NCI-H345 treated with DMSO at 0.1 percent for 48 hours (cell line): ENCODE results near the gene GART.
"Not testable (repeated sequence)": the region's sequence is repeated elsewhere in the genome, so short reads cannot be mapped to it uniquely, and the experiment has no call there.

Experiments
- DNase-seq: peaks from one replicate; lab custom pipeline; 2025; ENCODE audit not compliant: unreplicated experiment; lab: John Stamatoyannopoulos, UW

The GART gene

DNA sequence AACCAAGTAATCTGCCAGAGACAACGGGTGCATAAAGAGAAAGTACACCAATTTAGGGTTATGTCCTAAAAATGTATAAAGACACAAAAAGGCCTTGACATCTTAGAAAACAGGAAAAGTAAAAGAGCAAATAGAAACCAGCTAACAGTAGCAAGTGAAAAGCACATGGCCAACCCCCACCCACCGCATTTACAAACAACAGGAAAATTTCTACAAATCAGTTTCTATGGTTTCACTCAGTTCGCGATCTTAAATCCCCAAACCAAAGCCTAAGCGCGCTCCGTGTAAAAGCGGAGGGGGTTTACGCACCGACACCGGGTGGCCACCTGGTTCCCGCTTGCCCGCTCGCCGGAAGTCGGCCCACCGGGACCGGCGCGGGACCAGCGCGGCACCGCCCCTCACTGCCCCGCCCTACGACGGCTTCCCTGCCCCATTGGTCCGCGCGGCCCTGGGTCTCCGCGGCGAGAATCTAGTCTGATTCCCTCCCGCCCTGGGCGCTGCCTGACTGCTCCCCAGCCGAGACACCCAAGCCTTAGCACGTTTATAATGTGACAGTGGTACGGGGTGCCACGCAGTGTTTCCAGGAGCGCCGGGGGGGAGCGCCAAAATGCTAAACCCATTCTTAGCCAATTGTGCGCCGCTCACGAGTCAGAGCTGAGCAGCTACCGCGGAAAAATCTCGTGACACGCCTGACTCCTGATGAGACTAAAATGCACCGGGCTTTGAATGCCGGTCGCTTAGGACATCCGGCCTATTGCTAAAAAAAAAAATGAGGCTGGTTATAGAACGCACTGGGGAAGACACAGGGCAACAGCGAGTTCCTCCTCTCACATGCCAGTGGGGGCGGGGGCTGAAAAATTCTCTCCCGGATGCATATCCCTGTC is at the start of gene GART:
Gene GART, minus strand, starts transcription at position 362 of the 884 bp plus-strand sequence. CDS start 2,802 bp downstream, outside the sequence.
- peak; percentile 86 for DNase-seq

DNA sequence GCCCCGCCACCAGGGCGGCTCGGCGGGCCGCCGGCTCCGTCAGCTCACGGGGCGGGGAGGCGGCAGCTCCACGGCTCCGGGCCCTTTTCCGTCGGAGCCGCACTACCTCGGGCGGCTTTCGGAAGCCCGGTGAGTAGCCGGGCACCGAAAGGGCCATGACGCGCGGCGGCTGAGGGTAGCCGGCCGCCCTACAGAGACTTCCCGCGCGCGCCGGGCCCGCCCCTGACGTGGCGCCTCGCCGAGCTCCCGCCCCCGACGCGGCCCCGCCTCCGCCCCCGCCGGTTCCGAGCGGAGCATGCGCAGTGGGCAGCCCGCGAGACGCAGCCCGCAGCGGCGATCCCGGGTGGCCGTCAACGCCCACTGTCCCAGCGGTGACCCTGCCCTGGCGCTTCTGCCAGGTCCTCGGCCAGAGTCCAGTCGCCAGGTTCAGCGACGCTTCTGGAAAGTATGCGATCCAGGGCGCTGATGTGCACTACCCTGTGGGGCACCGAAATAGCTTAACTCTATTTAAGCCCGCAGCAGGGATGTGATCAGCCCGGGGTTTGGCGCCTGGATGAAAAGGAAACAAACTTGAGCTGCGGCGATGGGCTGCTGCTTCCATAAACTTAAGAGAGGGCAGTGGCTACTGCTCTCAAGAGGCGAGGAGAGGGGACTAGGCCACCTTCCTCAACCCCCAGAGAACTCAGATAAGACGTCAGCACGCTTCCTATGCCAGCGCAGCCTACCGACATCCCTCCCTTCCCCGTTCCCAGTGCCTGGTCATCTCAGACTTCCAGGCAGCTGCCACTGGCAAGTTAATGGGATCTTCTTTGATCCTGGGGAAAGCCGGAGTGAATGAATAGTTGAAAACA is 46.8 kb upstream of the GART start, which contains the start of gene DONSON:
Gene DONSON, minus strand, starts transcription at position 200 of the 851 bp plus-strand sequence. Its CDS starts 43 bp downstream, at position 157.
- peak; percentile 86 for DNase-seq

DNA sequence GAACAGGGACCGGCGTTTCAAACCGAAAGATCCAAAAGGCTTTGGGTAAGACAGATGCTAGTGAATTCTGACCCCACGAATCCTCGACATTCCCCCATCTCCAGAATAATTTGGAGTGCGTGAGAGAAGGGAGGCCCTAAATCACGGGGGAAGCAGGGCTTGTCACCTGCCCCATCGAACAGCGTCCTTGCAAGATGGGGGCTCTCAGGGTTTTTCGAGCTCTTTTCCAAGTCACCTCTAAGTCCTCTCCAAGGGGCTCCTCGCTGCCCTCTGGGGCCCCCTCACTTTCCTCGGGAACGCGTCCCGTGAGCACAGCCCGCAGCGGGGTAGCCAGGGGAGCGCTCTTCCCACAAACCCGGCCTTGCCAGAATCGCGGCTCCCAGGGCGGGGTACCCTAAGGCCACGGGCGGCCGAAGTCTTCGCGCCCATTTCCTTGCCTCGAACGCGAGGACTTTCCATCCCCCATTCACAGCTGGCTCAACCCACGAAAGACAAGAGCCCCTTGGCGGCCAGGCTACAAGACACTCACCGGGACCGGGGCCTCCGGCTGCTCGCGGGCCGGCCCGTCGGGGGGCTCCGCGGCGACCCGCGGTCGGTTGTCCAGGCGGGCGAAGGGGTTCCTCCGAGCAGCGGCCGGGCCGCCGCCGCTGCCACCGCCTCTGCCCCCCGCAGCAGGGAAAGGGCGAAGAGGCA is 46.0 kb upstream of the GART start:
- peak; percentile 35 for DNase-seq

DNA sequence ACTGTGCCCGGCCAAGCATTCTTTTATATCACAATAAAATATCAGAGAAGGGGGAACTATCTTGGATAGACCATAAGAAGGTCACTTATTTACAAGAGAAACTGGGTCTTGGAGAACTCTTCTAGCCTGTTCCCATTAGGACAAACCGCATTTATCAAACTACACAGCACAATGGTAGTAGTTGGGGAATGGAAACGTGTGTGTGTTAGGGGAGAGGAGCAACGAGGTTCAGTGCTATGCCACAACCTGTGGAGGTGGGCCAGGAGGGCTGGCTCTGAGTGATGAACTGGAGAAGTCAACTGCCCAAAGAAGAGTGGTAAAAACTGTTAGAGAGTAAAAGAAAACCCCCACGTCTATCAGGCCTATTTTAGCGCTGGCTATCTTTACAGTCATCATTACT is 45.0 kb upstream of the GART start:
- no peak for DNase-seq

DNA sequence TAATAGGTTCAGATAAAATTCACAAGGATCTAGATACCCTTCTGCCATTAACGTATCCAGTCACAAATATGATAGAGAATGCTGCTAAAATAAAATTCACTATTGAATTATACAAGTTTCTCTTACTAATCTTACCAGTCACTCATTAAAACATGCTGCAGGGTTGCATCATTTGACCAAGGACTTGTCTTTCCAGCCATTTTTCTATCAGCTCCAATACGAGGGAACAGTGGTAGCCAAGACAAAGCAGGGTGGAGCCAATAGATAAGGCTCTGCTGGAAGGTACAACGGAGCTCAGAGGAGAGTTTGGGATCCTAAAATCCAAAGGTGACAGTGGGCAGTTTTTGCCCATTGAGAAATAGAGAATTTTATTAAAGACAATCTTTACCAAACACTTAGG is 42.5 kb upstream of the GART start:
- DNase-seq: no peak

DNA sequence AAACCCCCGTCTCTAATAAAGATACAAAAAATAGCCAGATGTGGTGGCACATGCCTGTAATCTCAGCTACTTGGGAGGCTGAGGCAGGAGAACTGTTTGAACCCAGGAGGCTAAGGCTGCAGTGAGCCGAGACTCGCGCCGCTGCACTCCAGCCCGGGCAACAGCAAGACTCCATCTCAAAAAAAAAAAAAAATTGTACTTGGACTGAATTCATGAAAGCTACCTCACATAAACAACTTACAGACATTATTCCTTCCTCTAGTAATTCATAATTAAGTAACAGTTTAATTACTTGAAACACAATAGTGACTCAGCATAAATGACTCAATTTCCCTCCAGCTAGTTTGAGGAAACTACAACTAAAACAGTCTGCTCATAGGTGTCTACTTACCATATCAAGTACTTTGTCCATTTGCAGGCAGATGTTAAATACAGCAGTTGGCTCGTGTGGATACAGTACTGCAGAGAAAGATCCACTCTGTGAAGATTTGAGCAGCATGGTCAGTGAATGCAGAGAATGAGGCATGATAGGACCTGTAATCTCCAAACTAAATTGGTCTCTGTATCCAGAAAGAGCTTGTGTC is 37.1 kb upstream of the GART start:
- DNase-seq: no peak

DNA sequence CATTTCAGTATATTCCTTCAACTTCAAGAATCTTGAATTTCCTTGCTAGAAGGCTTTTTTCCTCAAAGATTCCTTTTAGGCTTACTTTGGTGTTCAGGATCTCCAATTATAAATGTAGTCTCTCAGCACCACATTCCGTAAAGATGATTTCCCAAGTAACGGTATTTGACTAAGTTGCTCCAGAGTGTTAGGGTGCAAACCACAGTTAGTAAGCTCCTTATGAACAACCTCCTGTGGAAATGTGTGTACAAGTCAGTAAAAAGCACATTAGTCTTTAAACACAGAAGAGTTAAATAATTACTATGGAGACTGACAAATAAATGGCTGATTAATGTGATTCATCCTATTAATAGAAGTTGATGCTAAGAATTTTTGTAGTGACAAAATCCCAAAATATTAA is 36.3 kb upstream of the GART start:
- no peak for DNase-seq

DNA sequence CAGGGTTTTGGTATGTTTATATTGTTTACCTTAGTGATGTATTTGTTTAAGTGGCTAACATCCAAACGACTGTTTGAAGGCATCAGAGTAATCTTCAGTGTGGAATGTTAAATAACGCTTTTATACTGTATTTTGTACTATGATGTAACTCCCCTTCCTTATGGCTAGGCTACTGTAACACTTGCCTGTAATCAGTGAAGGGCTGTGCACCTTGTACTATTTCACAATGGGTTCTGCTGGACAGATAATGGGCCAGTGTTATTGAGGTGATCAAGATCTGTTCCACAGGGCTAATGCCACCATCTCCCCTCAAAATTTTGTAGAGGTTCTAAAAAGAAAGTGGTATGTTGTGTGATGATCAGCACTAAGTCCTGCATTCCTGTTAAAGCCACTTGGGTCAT is 34.8 kb upstream of the GART start:
- DNase-seq: not testable (repeated sequence)

DNA sequence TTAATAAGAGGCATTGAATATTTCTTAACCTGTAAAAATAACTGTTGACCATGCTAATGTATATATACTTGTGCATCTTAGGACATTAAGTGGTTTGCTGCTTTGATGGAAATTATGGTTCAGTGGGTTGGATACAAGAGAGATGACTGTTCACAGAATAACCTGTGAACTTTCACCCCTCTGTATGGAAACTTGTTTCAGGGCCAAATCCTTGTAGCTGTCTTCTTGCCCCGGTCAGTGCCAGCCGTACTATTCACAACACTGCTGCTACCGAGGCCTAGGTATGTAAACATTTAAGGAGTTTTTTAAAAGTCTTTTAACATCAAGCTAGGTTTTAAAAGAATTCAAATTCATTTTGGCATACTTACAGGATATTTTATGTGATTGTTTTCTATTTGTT is 30.4 kb upstream of the GART start:
- no peak for DNase-seq

DNA sequence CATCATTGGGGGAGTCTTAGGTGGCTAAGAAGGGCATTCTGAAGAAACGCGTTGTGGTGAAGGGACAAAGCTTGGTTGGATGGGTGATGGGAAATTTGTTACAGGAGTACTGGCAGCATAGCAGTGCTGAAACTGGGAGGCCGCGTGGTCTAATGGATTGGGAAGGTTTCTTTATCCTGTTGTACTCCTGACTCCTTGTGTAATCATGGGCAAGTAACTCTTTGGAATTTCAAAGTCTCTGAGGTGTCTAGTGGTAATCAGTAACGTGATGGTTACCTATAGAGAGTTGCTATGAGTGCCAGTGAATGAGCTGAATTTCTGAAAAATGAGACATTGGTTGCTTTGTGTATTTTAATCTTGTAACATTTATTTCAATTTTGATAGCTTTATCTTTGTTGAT is 28.1 kb upstream of the GART start:
- no peak for DNase-seq

DNA sequence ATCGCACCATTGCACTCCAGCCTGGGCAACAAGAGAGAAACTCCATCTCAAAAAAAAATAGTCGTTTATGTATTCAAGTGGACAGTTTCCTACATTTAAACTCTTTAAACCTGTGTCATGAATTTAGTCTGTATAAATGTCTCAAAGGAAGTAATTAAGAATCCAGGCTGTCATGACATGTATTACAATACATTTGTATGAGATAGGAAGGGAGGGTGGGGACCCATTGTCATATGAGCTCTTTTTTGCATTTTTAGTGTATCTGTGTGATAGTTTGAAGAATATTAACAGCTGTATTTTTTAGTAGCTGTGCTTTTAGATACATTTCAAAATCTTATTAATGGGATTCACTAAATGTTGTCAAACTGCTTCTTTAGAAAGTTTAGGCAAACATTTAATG is 26.5 kb upstream of the GART start:
- DNase-seq: no peak

DNA sequence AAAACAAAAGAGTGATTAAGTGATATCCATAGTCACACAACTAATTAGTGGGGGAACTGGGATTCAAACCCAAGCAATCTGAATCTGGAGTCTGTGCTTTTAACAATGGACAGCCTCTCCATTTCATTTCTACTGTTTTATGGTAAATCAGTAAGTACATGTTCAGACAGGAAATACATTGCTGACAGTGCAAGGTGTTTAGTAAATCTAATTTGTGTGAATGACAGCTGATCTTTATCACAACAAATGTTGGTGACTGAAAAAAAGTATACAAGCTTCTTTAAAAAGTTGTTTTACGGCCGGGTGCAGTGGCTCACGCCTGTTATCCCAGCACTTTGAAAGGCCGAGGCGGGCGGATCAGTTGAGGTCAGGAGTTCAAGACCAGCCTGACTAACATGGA is 26.0 kb upstream of the GART start:
- no peak for DNase-seq

DNA sequence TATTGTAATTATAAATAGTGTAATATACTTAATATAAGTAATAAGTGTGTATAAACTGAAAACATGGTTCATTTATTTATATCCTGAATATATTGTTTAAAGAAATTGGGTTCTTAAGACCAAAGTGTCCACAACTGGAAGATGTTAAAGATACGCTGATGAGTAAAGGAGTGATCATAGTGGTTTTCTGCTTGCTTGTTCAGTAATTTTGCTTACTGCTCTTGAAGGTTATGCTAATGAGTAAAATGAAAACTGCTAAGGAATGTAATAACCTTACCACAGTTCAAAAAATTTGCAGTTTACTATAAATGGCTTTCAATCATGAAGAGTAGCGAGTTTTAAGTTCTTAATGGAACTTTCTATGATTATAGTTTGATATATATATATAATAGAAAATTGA is 24.6 kb upstream of the GART start:
- no peak for DNase-seq

DNA sequence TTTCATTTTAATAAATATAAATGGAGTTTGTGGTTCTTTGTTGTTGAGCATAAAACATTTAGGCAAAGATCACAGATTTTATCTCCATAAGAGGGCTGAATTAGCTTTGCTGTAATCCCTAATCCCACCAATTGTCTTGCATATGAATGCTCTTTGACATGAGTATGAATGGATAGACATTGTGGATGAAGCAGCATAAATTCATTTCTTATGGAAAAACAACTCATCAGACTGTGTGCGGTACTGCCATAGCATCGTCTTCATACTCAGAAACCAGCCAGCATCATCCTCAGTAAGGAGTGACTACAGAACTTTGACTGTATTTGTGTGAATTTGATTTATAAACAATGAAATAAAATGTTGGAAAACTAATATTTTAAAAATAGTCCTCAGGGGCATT is 20.5 kb upstream of the GART start:
- DNase-seq: no peak

DNA sequence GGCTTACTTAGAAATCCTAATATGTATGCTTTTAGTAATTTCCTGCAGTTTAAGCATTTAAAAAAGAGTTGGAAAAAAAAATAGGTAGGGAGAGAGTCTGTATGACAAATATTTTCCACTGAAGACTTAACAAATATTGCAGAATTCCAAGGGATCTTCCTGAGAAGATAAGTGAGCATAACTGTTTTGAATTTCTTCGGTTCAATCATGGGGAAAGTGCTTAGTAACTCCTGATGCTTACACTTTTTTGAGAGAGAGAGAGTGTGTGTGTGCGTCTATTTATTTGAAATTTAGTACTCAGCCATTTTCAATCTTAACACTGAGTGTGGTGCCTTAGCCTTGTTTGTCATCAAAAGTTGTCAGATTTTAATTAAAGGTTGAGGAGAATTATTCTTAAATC is 19.5 kb upstream of the GART start:
- no peak for DNase-seq

DNA sequence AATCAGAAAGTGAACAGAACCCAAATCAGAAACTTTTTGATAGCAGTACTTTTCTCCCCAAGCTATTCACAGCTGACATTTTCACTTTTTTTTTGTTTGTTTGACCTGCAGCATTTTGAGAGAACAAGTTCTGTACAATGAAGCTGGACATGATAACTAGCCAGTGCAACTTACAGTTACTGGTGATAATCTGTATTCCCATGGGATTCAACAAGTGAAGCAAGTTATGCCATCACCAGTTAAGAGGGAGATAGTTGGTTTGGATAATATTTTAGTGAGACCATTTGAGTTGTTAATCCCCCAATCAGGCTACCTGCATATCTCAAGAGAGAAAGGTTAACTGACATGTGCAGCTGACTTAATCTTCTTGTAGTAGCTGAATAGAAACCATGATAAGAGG is 19.0 kb upstream of the GART start:
- no peak for DNase-seq

DNA sequence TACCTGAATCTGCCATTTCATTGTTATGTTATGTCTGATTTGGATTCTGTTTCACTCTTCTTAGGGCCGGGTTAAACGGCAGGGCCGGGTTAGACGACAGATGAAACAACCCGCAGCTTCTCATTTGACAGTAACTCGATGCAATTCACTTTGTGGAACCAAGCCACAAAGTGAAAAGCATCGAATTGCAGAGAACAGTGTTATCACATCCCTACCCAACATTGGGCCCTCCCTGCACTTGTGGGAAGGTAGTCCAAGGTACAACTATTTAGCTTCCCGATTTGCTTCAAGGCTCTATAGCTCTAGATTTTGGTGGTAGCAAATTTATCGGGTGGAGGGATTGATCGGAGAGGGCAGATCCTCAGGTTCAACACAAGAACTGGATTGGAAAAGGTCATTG is 17.9 kb upstream of the GART start:
- DNase-seq: no peak

DNA sequence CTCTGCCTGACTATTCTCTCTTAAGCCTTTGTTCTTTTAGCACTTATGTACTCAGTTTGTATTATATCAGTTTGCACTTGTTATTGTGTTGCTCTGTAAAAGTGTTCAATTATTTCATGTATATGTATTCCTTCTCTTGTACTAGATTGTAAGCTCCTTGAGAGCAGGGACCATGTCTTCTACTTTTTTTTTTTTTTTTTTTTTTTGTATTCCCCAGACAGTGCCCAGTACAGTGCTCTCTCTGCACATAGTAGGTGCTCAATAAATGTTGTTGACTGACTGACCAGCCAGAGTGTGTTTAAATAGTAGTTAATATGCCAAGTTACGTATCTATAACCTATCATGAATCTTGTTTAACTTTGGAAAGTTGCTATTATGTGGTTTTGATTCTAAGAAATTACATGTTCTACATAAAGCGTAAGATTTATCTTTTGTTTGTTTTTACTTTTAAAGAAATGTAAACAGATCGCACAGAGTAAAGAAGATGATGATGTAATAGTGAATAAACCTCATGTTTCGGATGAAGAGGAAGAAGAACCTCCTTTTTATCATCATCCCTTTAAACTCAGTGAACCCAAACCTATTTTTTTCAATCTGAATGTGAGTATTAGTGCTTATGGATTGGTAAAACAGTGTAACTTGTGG is 17.0 kb upstream of the GART start:
- DNase-seq: no peak

DNA sequence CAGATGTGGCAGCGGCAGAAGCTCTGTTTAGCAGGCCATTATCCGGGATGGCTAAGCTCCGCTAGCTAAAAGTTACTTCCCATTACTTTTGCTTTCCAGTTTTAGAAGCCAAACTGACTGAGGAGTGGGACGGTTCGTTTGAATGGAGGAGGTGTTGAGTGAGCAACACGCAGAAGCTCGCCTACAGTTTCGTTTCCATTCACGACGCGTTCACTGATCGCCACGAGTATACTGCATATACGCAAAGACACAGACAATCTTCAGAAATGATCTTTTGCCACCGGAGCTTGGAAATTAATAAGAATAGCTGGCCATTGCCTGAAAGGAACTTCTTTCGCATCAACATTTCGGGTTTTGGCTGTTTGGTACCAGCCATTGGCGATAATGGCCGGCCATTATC is 15.5 kb upstream of the GART start:
- no peak for DNase-seq

DNA sequence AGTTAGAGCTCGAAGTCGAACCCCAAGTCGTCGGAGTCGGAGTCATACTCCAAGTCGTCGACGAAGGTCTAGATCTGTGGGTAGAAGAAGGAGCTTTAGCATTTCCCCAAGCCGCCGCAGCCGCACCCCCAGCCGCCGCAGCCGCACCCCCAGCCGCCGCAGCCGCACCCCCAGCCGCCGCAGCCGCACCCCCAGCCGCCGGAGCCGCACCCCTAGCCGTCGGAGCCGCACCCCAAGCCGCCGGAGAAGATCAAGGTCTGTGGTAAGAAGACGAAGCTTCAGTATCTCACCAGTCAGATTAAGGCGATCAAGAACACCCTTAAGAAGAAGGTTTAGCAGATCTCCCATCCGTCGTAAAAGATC is 13.0 kb upstream of the GART start:
- DNase-seq: no peak
